C4-2B (cell line): ENCODE measurements around the gene COQ5.

ENCODE experiments used
- CTCF ChIP-seq: fragments of 450-650 bp; conservative IDR thresholded peaks from 2 replicates; pipeline ENCODE4 v1.5.1; 2017; ENCODE audit warnings: mild to moderate bottlenecking
- ZFX ChIP-seq: fragments of 450-650 bp; IDR thresholded peaks from 2 replicates; pipeline ENCODE4 v1.6.1; 2017

GRCh38 chr12:120485961-120486881, 42.7 kb downstream of the COQ5 start:
- TF ChIP-seq CTCF = no peak
- no peak for TF ChIP-seq ZFX
